Germinal center (tissue), 1 donor: ENCODE results near the gene ASCL3.
"Not testable (repeated sequence)": the region's sequence is repeated elsewhere in the genome, so short reads cannot be mapped to it uniquely, and the experiment has no call there.

Experiments used
- DNase-seq: peaks from one replicate; pipeline ENCODE4 v3.0.0; 2012; ENCODE audit warnings: mixed read lengths, low spot score

The ASCL3 gene, protein sequence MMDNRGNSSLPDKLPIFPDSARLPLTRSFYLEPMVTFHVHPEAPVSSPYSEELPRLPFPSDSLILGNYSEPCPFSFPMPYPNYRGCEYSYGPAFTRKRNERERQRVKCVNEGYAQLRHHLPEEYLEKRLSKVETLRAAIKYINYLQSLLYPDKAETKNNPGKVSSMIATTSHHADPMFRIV

DNA sequence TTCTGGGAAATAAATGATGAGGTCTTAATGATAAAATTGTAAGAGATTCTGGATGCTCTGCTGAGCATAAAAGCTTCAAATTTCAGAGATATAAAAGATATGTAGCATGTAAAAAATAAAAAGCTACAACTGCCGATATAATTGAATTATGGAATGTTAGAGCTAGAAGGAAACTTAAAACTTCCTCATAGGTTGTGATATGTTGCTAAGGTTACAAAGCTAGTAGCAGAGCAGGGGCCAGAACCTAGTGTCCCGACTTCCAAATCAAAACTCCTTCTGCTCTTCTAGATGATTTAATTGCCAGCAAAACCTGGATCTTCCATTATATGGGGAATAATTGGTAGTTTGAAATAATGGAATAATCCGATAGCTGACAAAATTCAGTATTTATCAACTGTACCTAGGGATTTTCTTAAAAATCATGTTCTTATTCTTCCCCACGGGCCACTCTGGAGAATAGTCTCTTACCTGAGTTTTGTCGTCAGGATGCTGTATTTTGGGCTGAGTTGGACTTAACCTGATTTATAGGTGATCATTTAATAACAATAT lies at the start of gene ASCL3:
Gene ASCL3 (minus strand): TSS at position 499 of the 549 bp plus-strand sequence. CDS start 4,855 bp downstream, outside the sequence.
- DNase-seq, result no peak

GRCh38 chr11:8989453-8989852 lies 46.6 kb upstream of the ASCL3 start:
- no peak for DNase-seq

GRCh38 chr11:8988329-8989234 lies 45.8 kb upstream of the ASCL3 start:
- no peak for DNase-seq

DNA sequence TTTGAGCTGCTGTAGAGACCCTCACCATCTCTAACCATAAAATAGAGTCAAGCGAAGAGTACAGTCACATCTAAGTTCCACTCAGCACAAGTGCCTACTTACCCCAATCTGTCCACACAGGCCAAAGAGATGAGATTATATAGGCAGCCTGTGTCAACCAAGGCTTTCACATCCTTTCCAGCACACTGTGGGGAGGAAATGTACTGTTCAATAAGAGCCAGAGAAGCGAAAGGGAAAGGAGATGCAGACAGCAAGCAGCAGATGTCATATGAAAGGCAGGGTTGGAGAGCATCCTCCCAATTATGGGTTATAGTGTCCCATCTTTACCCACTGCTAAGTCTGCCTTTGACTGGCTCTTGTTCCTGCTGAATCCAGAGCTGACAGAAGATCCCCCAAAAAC lies 44.6 kb upstream of the ASCL3 start:
- DNase-seq, result no peak

GRCh38 chr11:8986772-8987171 lies 44.0 kb upstream of the ASCL3 start:
- DNase-seq, result not testable (repeated sequence)

- DNase-seq, result no peak
These were observed 42.6 kb upstream of the ASCL3 start for GRCh38 chr11:8985462-8985861.

DNA sequence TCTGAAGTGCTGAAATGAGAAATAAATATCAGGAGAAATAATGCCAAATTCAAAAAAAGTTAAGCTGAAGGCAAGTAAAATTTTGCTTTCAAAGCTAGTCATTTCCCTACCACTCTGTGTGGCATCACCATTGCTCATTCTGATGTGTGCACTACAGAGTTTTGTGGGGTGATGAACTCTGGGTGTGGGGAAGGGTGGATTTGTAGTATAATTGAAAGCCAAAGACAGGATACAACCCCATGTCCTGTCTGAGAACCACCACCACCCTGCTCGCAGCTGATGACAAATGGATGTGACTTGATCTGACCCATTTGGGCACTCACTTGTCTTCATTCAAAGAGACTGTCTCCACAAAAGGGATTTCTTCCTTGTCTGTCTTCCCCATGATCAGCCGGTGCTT lies 40.7 kb upstream of the ASCL3 start:
- DNase-seq, result no peak

GRCh38 chr11:8980485-8980884 lies 37.7 kb upstream of the ASCL3 start:
- DNase-seq, result no peak

- DNase-seq, result not testable (repeated sequence)
These were observed 36.5 kb upstream of the ASCL3 start for GRCh38 chr11:8979365-8979764.

DNA sequence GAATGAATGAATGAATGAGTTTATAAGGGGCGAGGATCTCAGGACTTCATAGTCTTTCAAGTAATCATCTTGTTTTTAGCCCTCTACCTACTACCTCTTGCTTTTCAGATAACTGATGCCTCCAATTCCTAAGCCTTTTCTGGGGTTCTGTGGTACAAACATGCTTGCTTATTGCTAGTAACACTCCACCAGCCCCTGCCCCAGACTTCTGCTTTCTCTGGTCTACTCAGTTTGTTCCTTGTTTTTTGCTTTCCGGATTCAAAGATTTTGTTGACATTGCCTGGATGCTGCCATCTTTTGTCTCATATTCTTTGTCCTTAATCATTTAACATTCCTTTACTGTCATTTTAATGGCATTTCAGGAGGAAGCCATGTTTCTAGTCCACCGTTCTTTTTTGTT lies 30.3 kb upstream of the ASCL3 start:
- no peak for DNase-seq

DNA sequence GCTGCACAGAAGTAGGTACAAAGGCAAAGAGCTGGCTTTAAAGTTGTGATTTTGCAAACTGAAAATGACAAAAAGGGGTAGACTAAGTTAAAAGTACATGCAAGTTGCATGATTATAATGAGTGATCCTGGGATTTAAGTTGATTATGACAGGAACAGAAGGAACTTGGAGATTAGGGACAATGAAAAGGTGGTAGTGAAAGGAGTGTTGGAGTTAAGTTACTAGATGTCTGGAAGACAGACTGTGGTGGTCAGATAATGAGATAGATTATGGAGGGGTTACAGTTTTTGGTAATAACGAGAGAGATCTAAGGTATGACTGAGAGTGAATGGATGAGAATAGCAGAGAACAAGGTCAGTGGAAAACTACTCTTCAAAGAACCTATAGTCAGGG lies 29.1 kb upstream of the ASCL3 start:
- no peak for DNase-seq

DNA sequence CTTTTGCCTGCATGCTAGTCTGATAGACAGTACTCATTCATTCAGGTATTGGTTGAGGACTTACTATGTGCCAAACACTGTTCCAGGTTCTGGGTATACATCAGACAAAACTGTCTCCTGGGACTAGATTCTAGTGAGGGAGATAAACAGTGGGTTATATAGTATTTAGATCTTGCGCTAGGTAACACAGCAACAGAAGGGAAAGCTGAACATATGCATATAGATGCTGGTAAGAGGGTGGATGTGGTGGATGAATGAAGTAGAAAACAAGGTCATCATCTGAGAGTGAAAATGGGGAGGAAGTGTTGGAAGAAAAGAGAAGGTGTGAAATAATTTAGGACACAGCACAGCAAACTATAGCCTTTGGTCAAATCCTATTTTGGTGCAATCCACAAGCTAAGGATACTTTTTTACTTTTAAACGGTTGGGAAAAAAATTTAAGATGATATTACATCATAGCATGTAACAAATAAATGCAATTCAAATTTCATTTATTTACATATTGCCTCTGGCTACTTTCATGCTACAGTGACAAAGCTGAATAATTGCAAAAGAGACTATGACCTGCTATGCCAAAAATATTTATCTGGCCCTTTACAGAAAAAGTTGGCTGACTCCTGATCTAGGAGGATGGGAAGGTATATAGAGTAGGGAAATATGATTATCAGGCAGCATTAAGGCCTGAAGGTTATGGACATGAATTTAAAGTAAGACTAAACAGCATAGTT lies 28.5 kb upstream of the ASCL3 start:
- DNase-seq, result no peak

GRCh38 chr11:8967184-8967583 lies 24.4 kb upstream of the ASCL3 start:
- DNase-seq, result no peak

- DNase-seq, result peak; percentile 82
These were observed 21.8 kb upstream of the ASCL3 start, which contains the start of gene TMEM9B for GRCh38 chr11:8964324-8965320. TMEM9B (minus strand) TSS chr11:8964442; CDS start chr11:8964313, 129 bp downstream.

- DNase-seq, result peak; percentile 80
These were observed 20.9 kb upstream of the ASCL3 start for GRCh38 chr11:8963569-8964323.

- DNase-seq, result no peak
These were observed 20.0 kb upstream of the ASCL3 start for GRCh38 chr11:8962841-8963240.

GRCh38 chr11:8961401-8961800 lies 18.6 kb upstream of the ASCL3 start:
- DNase-seq, result no peak

GRCh38 chr11:8959546-8960166 lies 16.8 kb upstream of the ASCL3 start:
- DNase-seq, result peak; percentile 67

DNA sequence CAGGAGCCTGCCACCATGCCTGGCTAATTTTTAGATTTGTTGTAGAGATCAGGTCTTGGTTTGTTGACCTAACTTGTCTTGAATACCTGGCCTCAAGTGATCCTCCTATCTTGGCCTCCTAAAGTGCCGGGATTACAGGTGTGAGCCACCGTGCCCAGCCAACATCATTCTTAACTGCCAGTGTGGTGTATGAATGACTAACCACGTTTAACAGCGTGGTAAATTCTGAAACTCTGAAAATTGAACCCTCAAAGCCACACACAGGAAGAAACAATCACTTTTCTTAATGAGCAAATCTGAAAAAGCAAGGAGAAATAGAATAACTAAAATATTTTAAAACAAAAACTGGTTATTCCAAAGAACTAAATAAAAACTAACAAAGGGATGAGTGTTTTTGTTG lies 14.0 kb upstream of the ASCL3 start:
- no peak for DNase-seq

- no peak for DNase-seq
These were observed 6.1 kb upstream of the ASCL3 start for GRCh38 chr11:8948886-8949285.
